Sigmoid colon (tissue), 4 donors: ENCODE results near the gene TEDC1.

ENCODE experiments used
- EP300 ChIP-seq, 4 donors: sonication (generic); formaldehyde crosslinking; IDR thresholded peaks; one replicate each; pipeline ENCODE4 v1.6.1; 2017; ENCODE audit warnings: antibody characterized with exemption in 4 of 4
- POLR2A ChIP-seq, 2 donors: fragments of 450-650 bp; IDR thresholded peaks; one replicate each; pipeline ENCODE4 v1.6.1; 2016; ENCODE audit warnings: antibody characterized with exemption in 2 of 2, mild to moderate bottlenecking in 2 of 2, moderate library complexity in 2 of 2
- POLR2AphosphoS5 ChIP-seq, 4 donors: sonication (generic); formaldehyde crosslinking; IDR thresholded peaks; one replicate each; pipeline ENCODE4 v1.6.1; 2017; ENCODE audit warnings: antibody characterized with exemption in 4 of 4
- TF ChIP-seq, protein P1 (sequence below), 4 experiments: fragments of 450-650 bp in 3 of 4; fragments of 200-600 bp in 1 of 4; IDR thresholded peaks; one replicate each; pipeline ENCODE4 v1.5.1; 2016 to 2019; ENCODE audit warnings: antibody characterized with exemption in 4 of 4, mild to moderate bottlenecking in 3 of 4, moderate library complexity in 2 of 4

GRCh38 chr14:105444859-105445258 is 46.2 kb upstream of the TEDC1 start:
- TF ChIP-seq EP300 (IDR thresholded peaks at IDR 0.05) (no peak), POLR2AphosphoS5 (IDR thresholded peaks at IDR 0.05) (no peak), POLR2A (IDR thresholded peaks at IDR 0.05) (no peak)
- TF ChIP-seq, protein P1, sequence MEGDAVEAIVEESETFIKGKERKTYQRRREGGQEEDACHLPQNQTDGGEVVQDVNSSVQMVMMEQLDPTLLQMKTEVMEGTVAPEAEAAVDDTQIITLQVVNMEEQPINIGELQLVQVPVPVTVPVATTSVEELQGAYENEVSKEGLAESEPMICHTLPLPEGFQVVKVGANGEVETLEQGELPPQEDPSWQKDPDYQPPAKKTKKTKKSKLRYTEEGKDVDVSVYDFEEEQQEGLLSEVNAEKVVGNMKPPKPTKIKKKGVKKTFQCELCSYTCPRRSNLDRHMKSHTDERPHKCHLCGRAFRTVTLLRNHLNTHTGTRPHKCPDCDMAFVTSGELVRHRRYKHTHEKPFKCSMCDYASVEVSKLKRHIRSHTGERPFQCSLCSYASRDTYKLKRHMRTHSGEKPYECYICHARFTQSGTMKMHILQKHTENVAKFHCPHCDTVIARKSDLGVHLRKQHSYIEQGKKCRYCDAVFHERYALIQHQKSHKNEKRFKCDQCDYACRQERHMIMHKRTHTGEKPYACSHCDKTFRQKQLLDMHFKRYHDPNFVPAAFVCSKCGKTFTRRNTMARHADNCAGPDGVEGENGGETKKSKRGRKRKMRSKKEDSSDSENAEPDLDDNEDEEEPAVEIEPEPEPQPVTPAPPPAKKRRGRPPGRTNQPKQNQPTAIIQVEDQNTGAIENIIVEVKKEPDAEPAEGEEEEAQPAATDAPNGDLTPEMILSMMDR (IDR thresholded peaks at IDR 0.05) = no peak
